H1 (cell line): Measurements from ENCODE around the gene VIPR1.

ENCODE experiments used
- EP300 ChIP-seq, 2 experiments: IDR thresholded peaks; 1 replicate in 1 of 2; 2 replicates in 1 of 2; pipeline ENCODE4 v1.6.1; 2011 to 2012; ENCODE audit warnings: low read depth in 2 of 2, low read length in 2 of 2, mild to moderate bottlenecking in 2 of 2, borderline replicate concordance in 1 of 2, inconsistent platforms in 1 of 2, moderate library complexity in 1 of 2
- POLR2A ChIP-seq, 2 experiments: IDR thresholded peaks; 1 replicate in 1 of 2; 2 replicates in 1 of 2; pipeline ENCODE4 v1.6.1; 2011; ENCODE audit warnings: low read depth in 2 of 2, low read length in 2 of 2, mild to moderate bottlenecking in 2 of 2; ENCODE audit errors: control extremely low read depth in 1 of 2
- POLR2AphosphoS5 ChIP-seq: IDR thresholded peaks from 2 replicates; pipeline ENCODE4 v1.6.1; 2011; ENCODE audit warnings: low read depth, low read length
- RFX5 ChIP-seq: IDR thresholded peaks from 2 replicates; pipeline ENCODE4 v1.6.1; 2011; ENCODE audit warnings: low read depth, low read length, improper control_type of control experiment, borderline replicate concordance
- SIRT6 ChIP-seq: IDR thresholded peaks from one replicate; pipeline ENCODE4 v1.7.1; 2012; ENCODE audit warnings: low read length, inconsistent platforms
- SUZ12 ChIP-seq: fragments of 200-600 bp; sonication (generic); IDR thresholded peaks from 2 replicates; pipeline ENCODE4 v1.6.1; 2012; ENCODE audit warnings: mild to moderate bottlenecking, inconsistent platforms, low read length, moderate library complexity, mixed read lengths
- TAF1 ChIP-seq: IDR thresholded peaks from 2 replicates; pipeline ENCODE4 v1.6.1; 2011; ENCODE audit warnings: mild to moderate bottlenecking, low read depth, low read length
- TBP ChIP-seq: IDR thresholded peaks from 2 replicates; pipeline ENCODE4 v1.6.1; 2011; ENCODE audit warnings: low read depth, low read length, improper control_type of control experiment
- YY1 ChIP-seq: IDR thresholded peaks from 2 replicates; pipeline ENCODE4 v1.6.1; 2011; ENCODE audit warnings: low read depth, mild to moderate bottlenecking, low read length
- TF ChIP-seq, protein P1 (sequence below), 3 experiments: IDR thresholded peaks; 1 replicate in 2 of 3; 2 replicates in 1 of 3; pipeline versions ENCODE4 v1.5.1 to v1.6.1; 2011; ENCODE audit warnings: low read length in 3 of 3, mild to moderate bottlenecking in 3 of 3, inconsistent platforms in 2 of 3, low read depth in 1 of 3, moderate library complexity in 1 of 3; ENCODE audit not compliant: insufficient read depth in 1 of 3; ENCODE audit errors: control extremely low read depth in 1 of 3
- TF ChIP-seq, protein P2 (sequence below): fragments of 300-600 bp; sonication (generic); IDR thresholded peaks from 2 replicates; pipeline ENCODE4 v1.7.1; 2012; ENCODE audit warnings: low read length, moderate library complexity, mild to moderate bottlenecking, inconsistent platforms; ENCODE audit not compliant: insufficient replicate concordance
- TF ChIP-seq, protein P3 (sequence below): IDR thresholded peaks from 2 replicates; pipeline ENCODE4 v1.6.1; 2011; ENCODE audit warnings: low read length, improper control_type of control experiment

DNA sequence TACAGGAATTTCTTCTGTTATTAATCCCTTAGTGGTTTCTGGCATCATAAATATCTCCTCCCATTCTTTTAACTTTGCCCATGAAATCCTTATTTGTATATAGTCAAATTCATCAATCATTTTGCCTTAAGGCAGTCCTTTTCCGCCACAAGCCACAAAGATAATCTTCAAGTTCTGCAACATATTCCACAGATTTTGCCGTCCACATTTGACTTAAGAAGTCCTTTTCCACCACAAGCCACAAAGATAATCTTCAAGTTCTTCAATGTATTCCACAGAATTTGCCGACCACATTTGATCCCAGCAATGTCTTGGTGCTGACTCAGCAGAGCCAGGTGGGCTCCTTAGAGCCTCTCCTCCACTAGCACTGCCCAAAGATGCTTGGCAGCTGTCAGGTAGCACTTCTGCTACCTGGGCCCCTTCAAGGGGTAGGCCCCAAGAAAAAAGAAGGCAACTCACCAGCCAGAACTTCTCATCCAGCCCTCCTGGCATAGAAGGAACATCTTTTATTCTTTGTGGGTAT lies 44.3 kb downstream of the VIPR1 start:
- TF ChIP-seq TAF1 (no peak), RFX5 (no peak), POLR2A (IDR thresholded peaks at IDR 0.05; ENCODE audit: control extremely low read depth in 1 of 2, low read depth in 2 of 2, low read length in 2 of 2) (no peak), SIRT6 (no peak), EP300 (IDR thresholded peaks at IDR 0.05; ENCODE audit: borderline replicate concordance in 1 of 2, low read depth in 2 of 2, low read length in 2 of 2) (no peak), POLR2AphosphoS5 (no peak; the same call in 1 of the 2 replicates), TBP (no peak), YY1 (no peak), SUZ12 (no peak)
- TF ChIP-seq, protein P1, sequence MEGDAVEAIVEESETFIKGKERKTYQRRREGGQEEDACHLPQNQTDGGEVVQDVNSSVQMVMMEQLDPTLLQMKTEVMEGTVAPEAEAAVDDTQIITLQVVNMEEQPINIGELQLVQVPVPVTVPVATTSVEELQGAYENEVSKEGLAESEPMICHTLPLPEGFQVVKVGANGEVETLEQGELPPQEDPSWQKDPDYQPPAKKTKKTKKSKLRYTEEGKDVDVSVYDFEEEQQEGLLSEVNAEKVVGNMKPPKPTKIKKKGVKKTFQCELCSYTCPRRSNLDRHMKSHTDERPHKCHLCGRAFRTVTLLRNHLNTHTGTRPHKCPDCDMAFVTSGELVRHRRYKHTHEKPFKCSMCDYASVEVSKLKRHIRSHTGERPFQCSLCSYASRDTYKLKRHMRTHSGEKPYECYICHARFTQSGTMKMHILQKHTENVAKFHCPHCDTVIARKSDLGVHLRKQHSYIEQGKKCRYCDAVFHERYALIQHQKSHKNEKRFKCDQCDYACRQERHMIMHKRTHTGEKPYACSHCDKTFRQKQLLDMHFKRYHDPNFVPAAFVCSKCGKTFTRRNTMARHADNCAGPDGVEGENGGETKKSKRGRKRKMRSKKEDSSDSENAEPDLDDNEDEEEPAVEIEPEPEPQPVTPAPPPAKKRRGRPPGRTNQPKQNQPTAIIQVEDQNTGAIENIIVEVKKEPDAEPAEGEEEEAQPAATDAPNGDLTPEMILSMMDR (IDR thresholded peaks at IDR 0.05; ENCODE audit: control extremely low read depth in 1 of 3, insufficient read depth in 1 of 3, low read depth in 1 of 3, low read length in 3 of 3), result no peak
- TF ChIP-seq, protein P2, sequence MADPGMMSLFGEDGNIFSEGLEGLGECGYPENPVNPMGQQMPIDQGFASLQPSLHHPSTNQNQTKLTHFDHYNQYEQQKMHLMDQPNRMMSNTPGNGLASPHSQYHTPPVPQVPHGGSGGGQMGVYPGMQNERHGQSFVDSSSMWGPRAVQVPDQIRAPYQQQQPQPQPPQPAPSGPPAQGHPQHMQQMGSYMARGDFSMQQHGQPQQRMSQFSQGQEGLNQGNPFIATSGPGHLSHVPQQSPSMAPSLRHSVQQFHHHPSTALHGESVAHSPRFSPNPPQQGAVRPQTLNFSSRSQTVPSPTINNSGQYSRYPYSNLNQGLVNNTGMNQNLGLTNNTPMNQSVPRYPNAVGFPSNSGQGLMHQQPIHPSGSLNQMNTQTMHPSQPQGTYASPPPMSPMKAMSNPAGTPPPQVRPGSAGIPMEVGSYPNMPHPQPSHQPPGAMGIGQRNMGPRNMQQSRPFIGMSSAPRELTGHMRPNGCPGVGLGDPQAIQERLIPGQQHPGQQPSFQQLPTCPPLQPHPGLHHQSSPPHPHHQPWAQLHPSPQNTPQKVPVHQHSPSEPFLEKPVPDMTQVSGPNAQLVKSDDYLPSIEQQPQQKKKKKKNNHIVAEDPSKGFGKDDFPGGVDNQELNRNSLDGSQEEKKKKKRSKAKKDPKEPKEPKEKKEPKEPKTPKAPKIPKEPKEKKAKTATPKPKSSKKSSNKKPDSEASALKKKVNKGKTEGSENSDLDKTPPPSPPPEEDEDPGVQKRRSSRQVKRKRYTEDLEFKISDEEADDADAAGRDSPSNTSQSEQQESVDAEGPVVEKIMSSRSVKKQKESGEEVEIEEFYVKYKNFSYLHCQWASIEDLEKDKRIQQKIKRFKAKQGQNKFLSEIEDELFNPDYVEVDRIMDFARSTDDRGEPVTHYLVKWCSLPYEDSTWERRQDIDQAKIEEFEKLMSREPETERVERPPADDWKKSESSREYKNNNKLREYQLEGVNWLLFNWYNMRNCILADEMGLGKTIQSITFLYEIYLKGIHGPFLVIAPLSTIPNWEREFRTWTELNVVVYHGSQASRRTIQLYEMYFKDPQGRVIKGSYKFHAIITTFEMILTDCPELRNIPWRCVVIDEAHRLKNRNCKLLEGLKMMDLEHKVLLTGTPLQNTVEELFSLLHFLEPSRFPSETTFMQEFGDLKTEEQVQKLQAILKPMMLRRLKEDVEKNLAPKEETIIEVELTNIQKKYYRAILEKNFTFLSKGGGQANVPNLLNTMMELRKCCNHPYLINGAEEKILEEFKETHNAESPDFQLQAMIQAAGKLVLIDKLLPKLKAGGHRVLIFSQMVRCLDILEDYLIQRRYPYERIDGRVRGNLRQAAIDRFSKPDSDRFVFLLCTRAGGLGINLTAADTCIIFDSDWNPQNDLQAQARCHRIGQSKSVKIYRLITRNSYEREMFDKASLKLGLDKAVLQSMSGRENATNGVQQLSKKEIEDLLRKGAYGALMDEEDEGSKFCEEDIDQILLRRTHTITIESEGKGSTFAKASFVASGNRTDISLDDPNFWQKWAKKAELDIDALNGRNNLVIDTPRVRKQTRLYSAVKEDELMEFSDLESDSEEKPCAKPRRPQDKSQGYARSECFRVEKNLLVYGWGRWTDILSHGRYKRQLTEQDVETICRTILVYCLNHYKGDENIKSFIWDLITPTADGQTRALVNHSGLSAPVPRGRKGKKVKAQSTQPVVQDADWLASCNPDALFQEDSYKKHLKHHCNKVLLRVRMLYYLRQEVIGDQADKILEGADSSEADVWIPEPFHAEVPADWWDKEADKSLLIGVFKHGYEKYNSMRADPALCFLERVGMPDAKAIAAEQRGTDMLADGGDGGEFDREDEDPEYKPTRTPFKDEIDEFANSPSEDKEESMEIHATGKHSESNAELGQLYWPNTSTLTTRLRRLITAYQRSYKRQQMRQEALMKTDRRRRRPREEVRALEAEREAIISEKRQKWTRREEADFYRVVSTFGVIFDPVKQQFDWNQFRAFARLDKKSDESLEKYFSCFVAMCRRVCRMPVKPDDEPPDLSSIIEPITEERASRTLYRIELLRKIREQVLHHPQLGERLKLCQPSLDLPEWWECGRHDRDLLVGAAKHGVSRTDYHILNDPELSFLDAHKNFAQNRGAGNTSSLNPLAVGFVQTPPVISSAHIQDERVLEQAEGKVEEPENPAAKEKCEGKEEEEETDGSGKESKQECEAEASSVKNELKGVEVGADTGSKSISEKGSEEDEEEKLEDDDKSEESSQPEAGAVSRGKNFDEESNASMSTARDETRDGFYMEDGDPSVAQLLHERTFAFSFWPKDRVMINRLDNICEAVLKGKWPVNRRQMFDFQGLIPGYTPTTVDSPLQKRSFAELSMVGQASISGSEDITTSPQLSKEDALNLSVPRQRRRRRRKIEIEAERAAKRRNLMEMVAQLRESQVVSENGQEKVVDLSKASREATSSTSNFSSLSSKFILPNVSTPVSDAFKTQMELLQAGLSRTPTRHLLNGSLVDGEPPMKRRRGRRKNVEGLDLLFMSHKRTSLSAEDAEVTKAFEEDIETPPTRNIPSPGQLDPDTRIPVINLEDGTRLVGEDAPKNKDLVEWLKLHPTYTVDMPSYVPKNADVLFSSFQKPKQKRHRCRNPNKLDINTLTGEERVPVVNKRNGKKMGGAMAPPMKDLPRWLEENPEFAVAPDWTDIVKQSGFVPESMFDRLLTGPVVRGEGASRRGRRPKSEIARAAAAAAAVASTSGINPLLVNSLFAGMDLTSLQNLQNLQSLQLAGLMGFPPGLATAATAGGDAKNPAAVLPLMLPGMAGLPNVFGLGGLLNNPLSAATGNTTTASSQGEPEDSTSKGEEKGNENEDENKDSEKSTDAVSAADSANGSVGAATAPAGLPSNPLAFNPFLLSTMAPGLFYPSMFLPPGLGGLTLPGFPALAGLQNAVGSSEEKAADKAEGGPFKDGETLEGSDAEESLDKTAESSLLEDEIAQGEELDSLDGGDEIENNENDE, result no peak
- TF ChIP-seq, protein P3, sequence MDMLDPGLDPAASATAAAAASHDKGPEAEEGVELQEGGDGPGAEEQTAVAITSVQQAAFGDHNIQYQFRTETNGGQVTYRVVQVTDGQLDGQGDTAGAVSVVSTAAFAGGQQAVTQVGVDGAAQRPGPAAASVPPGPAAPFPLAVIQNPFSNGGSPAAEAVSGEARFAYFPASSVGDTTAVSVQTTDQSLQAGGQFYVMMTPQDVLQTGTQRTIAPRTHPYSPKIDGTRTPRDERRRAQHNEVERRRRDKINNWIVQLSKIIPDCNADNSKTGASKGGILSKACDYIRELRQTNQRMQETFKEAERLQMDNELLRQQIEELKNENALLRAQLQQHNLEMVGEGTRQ, result no peak
